Stromal cell of bone marrow (primary cell): ENCODE results near the gene STK32C.
"Not testable (repeated sequence)": the region's sequence is repeated elsewhere in the genome, so short reads cannot be mapped to it uniquely, and the experiment has no call there.

Experiments used
- DNase-seq: peaks from one replicate; pipeline ENCODE4 v3.0.0-alpha.2; 2012; ENCODE audit warnings: low read depth

The STK32C gene

GRCh38 chr10:132337854-132338253 lies 30.1 kb upstream of the STK32C start:
- not testable (repeated sequence) for DNase-seq

GRCh38 chr10:132336919-132337407 lies 29.2 kb upstream of the STK32C start:
- DNase-seq, result no peak

- DNase-seq, result no peak
Measured at GRCh38 chr10:132336064-132336746, 28.5 kb upstream of the STK32C start.

- no peak for DNase-seq
Measured at GRCh38 chr10:132335189-132336063, 27.7 kb upstream of the STK32C start.

GRCh38 chr10:132334631-132335188 lies 27.0 kb upstream of the STK32C start:
- DNase-seq, result no peak

- no peak for DNase-seq
Measured at GRCh38 chr10:132333386-132333785, 25.6 kb upstream of the STK32C start.

- DNase-seq, result no peak
Measured at GRCh38 chr10:132332433-132332754, 24.6 kb upstream of the STK32C start.

- DNase-seq, result peak; percentile 92
Measured at GRCh38 chr10:132331601-132332432, 24.1 kb upstream of the STK32C start, which contains the start of gene LRRC27. Gene LRRC27 (plus strand): TSS chr10:132332193. CDS start chr10:132333525, 1,332 bp downstream.

GRCh38 chr10:132330486-132330833 lies 22.7 kb upstream of the STK32C start:
- no peak for DNase-seq

GRCh38 chr10:132329565-132330485 lies 22.1 kb upstream of the STK32C start:
- no peak for DNase-seq

GRCh38 chr10:132328738-132329137 lies 21.0 kb upstream of the STK32C start:
- no peak for DNase-seq

GRCh38 chr10:132328106-132328505 lies 20.4 kb upstream of the STK32C start:
- no peak for DNase-seq

GRCh38 chr10:132326925-132327324 lies 19.2 kb upstream of the STK32C start:
- no peak for DNase-seq

- DNase-seq, result no peak
Measured at GRCh38 chr10:132326344-132326889, 18.7 kb upstream of the STK32C start.

GRCh38 chr10:132324186-132324585 lies 16.4 kb upstream of the STK32C start:
- DNase-seq, result no peak

- DNase-seq, result peak; percentile 47
Measured at GRCh38 chr10:132322586-132323048, 14.9 kb upstream of the STK32C start.

GRCh38 chr10:132321726-132322125 lies 14.0 kb upstream of the STK32C start:
- DNase-seq, result no peak

- DNase-seq, result no peak
Measured at GRCh38 chr10:132320654-132321469, 13.1 kb upstream of the STK32C start.

GRCh38 chr10:132319853-132320653 lies 12.3 kb upstream of the STK32C start:
- peak; percentile 85 for DNase-seq
